Stimulated activated CD8-positive, alpha-beta memory T cell treated with anti-CD3 and anti-CD28 coated beads, Interleukin-4, amount 100 ng/mL, for 24 hours (primary cell): ENCODE results near the gene SLCO1B1.
A peak's percentile ranks its signal among the peaks of the same experiment; 100 is the strongest.
"Not testable (repeated sequence)": the region's sequence is repeated elsewhere in the genome, so short reads cannot be mapped to it uniquely, and the experiment has no call there.

Experiments used
- DNase-seq: peaks from one replicate; pipeline ENCODE4 v3.0.0-alpha.2; 2020; ENCODE audit warnings: low read depth

Gene SLCO1B1

GRCh38 chr12:21130998-21131397 lies at the start of gene SLCO1B1:
SLCO1B1 (plus strand) TSS chr12:21131194; CDS start chr12:21141575, 10,381 bp downstream.
- DNase-seq, result no peak

GRCh38 chr12:21084753-21085152 lies 46.2 kb upstream of the SLCO1B1 start:
- DNase-seq, result not testable (repeated sequence)

GRCh38 chr12:21111732-21112131 lies 19.3 kb upstream of the SLCO1B1 start:
- no peak for DNase-seq

- no peak for DNase-seq
These were observed 17.7 kb upstream of the SLCO1B1 start for GRCh38 chr12:21113266-21113665.

- DNase-seq, result no peak
These were observed 13.0 kb upstream of the SLCO1B1 start for GRCh38 chr12:21117995-21118394.

- DNase-seq, result no peak
These were observed 12.2 kb upstream of the SLCO1B1 start for GRCh38 chr12:21118760-21119159.

GRCh38 chr12:21129351-21129750 lies 1.6 kb upstream of the SLCO1B1 start:
- DNase-seq, result no peak

GRCh38 chr12:21129906-21130305 lies 1.1 kb upstream of the SLCO1B1 start:
- no peak for DNase-seq

GRCh38 chr12:21137318-21137999 lies 6.5 kb downstream of the SLCO1B1 start:
- not testable (repeated sequence) for DNase-seq

- no peak for DNase-seq
These were observed 7.0 kb downstream of the SLCO1B1 start for GRCh38 chr12:21138016-21138415.

GRCh38 chr12:21144309-21144708 lies 13.3 kb downstream of the SLCO1B1 start:
- DNase-seq, result no peak

GRCh38 chr12:21149861-21150260 lies 18.9 kb downstream of the SLCO1B1 start:
- DNase-seq, result not testable (repeated sequence)

- DNase-seq, result no peak
These were observed 20.2 kb downstream of the SLCO1B1 start for GRCh38 chr12:21151184-21151583.

GRCh38 chr12:21155522-21156351 lies 24.7 kb downstream of the SLCO1B1 start:
- no peak for DNase-seq

GRCh38 chr12:21165048-21165447 lies 34.1 kb downstream of the SLCO1B1 start:
- no peak for DNase-seq

- DNase-seq, result peak; percentile 1
These were observed 39.0 kb downstream of the SLCO1B1 start for GRCh38 chr12:21169878-21170472.

- no peak for DNase-seq
These were observed 41.1 kb downstream of the SLCO1B1 start for GRCh38 chr12:21172079-21172478.

- DNase-seq, result no peak
These were observed 52.8 kb downstream of the SLCO1B1 start for GRCh38 chr12:21183721-21184275.

GRCh38 chr12:21190016-21190415 lies 59.0 kb downstream of the SLCO1B1 start:
- DNase-seq, result no peak

GRCh38 chr12:21214433-21214832 lies 83.4 kb downstream of the SLCO1B1 start:
- not testable (repeated sequence) for DNase-seq

- DNase-seq, result no peak
These were observed 88.2 kb downstream of the SLCO1B1 start for GRCh38 chr12:21219206-21219605.

- DNase-seq, result no peak
These were observed 89.3 kb downstream of the SLCO1B1 start for GRCh38 chr12:21220266-21220665.

GRCh38 chr12:21221072-21221471 lies 90.1 kb downstream of the SLCO1B1 start:
- DNase-seq, result no peak
